Measurements from ENCODE around the gene SESN3. TPM values are rescaled to one million over a fixed set of nuclear protein-coding genes. Genes with fewer than 3 reads are reported as not detected.

The SESN3 gene
- total and polyA plus RNA-seq, 11 donors, result 1.0 to 26.5 (median 5.6) TPM

- intact Hi-C loops (cut with DNase I), result no loop called here
- peaks cover 0 to 2% (median 0%) of the 10 kb centered on the region in 12 donors for H3K4me1 ChIP-seq
- TF ChIP-seq CTCF (IDR thresholded peaks at IDR 0.05), result no peak
- TF ChIP-seq POLR2A (IDR thresholded peaks at IDR 0.05), result no peak
- H3K4me3 ChIP-seq, result no peak overlapping the region
- peaks cover 0 to 34% (median 17%) of the 10 kb centered on the region in 9 donors for H3K36me3 ChIP-seq
- DNase-seq (no peak), ATAC-seq (no peak)
- H3K27me3 ChIP-seq, result no peaks in the 10 kb centered on the region
- 85 to 88% (median 86%) methylated on average over 3 of the region's 3 CpGs for WGBS, 4 donors
- no peak overlapping the region for H3K27ac ChIP-seq
- no peaks in the 10 kb centered on the region for H3K9me3 ChIP-seq
These were observed 102.4 kb downstream of the SESN3 start for GRCh38 chr11:95128602-95129001.

GRCh38 chr11:95123556-95123955, 107.4 kb downstream of the SESN3 start:
- TF ChIP-seq POLR2A (IDR thresholded peaks at IDR 0.05) (no peak), CTCF (IDR thresholded peaks at IDR 0.05) (no peak)
- Histone ChIP-seq H3K36me3 (peaks cover 0 to 5% (median 3%) of the 10 kb centered on the region in 9 donors), H3K4me3 (no peak overlapping the region), H3K27me3 (no peaks in the 10 kb centered on the region), H3K27ac (no peak overlapping the region), H3K9me3 (peaks cover 0 to 4% (median 0%) of the 10 kb centered on the region in 12 donors), H3K4me1 (peaks cover 0 to 19% (median 4%) of the 10 kb centered on the region in 12 donors)
- no peak for DNase-seq
- 46 to 62% (median 56%) methylated on average over 3 of the region's 3 CpGs for WGBS, 4 donors
- intact Hi-C loops (cut with DNase I), result no loop called here
- ATAC-seq, result no peak

- DNase-seq (no peak), ATAC-seq (no peak)
- Histone ChIP-seq H3K9me3 (peaks cover 0 to 16% (median 0%) of the 10 kb centered on the region in 12 donors), H3K27ac (no peak overlapping the region), H3K36me3 (no peaks in the 10 kb centered on the region), H3K4me3 (no peak overlapping the region), H3K4me1 (peaks cover 0 to 19% (median 4%) of the 10 kb centered on the region in 12 donors), H3K27me3 (no peaks in the 10 kb centered on the region)
- no peak for TF ChIP-seq CTCF (IDR thresholded peaks at IDR 0.05)
- no peak for TF ChIP-seq POLR2A (IDR thresholded peaks at IDR 0.05)
- WGBS, 4 donors, result 83 to 90% (median 87%) methylated on average over 1 of the region's 1 CpG
- intact Hi-C loops (cut with DNase I), result no loop called here
These were observed 109.3 kb downstream of the SESN3 start for GRCh38 chr11:95121698-95122097.

- Histone ChIP-seq H3K27ac (no peak overlapping the region), H3K4me3 (no peak overlapping the region), H3K27me3 (no peaks in the 10 kb centered on the region), H3K9me3 (peaks cover 0 to 16% (median 0%) of the 10 kb centered on the region in 12 donors), H3K4me1 (peaks cover 0 to 19% (median 4%) of the 10 kb centered on the region in 12 donors), H3K36me3 (no peaks in the 10 kb centered on the region)
- DNase-seq, result no peak
- no peak for TF ChIP-seq POLR2A (IDR thresholded peaks at IDR 0.05)
- TF ChIP-seq CTCF (IDR thresholded peaks at IDR 0.05), result no peak
- 92 to 98% (median 95%) methylated on average over 2 of the region's 2 CpGs for WGBS, 4 donors
- no peak for ATAC-seq
- intact Hi-C loops (cut with DNase I), result no loop called here
These were observed 111.5 kb downstream of the SESN3 start for GRCh38 chr11:95119361-95120060.
